SK-N-SH treated with all-trans-retinoic acid at 6 μM for 48 hours (cell line): ENCODE measurements around the gene CNNM2.

Experiments used
- ATAC-seq: fragments of 200-7000 bp; cut with Tn5 transposase; 3 replicates; pipeline ENCODE4 v1.9.1; 2020; ENCODE audit warnings: mild to moderate bottlenecking, moderate library complexity
- ARNTL ChIP-seq: fragments of 450-650 bp; formaldehyde crosslinking; IDR thresholded peaks from 2 replicates; pipeline ENCODE4 v1.5.0; 2020; ENCODE audit warnings: low read depth, mild to moderate bottlenecking, moderate library complexity, borderline replicate concordance
- BACH2 ChIP-seq: fragments of 250-450 bp; sonication (Bioruptor Pico); IDR thresholded peaks from 2 replicates; pipeline ENCODE4 v1.9.0; 2021; ENCODE audit warnings: mild to moderate bottlenecking, borderline replicate concordance
- CSDC2 ChIP-seq: fragments of 250-450 bp; sonication (Bioruptor Pico); IDR thresholded peaks from 2 replicates; pipeline ENCODE4 v1.5.0; 2020; ENCODE audit warnings: mild to moderate bottlenecking, moderate library complexity
- CSRNP3 ChIP-seq: fragments of 250-450 bp; sonication (Bioruptor Pico); IDR thresholded peaks from 2 replicates; pipeline ENCODE4 v1.5.1; 2021; ENCODE audit warnings: mild to moderate bottlenecking, moderate library complexity
- ESRRG ChIP-seq: fragments of 250-450 bp; sonication (Bioruptor Pico); IDR thresholded peaks from 2 replicates; pipeline ENCODE4 v1.6.1; 2021; ENCODE audit warnings: mild to moderate bottlenecking
- GLIS3 ChIP-seq: fragments of 250-450 bp; sonication (Bioruptor Pico); IDR thresholded peaks from 2 replicates; pipeline ENCODE4 v1.5.0; 2020; ENCODE audit warnings: mild to moderate bottlenecking, moderate library complexity
- ISL1 ChIP-seq: fragments of 250-450 bp; sonication (Bioruptor Pico); IDR thresholded peaks from 2 replicates; pipeline ENCODE4 v2.1.2; 2022; ENCODE audit warnings: mild to moderate bottlenecking, moderate library complexity
- OSR1 ChIP-seq: fragments of 250-450 bp; sonication (Bioruptor Pico); IDR thresholded peaks from 2 replicates; pipeline ENCODE4 v1.8.0; 2022; ENCODE audit warnings: moderate library complexity, mild to moderate bottlenecking, inconsistent platforms
- PATZ1 ChIP-seq: fragments of 250-450 bp; sonication (Bioruptor Pico); IDR thresholded peaks from 2 replicates; pipeline ENCODE4 v1.8.0; 2020; ENCODE audit warnings: mild to moderate bottlenecking, moderate library complexity, borderline replicate concordance
- POU6F1 ChIP-seq: fragments of 250-450 bp; sonication (Bioruptor Pico); IDR thresholded peaks from 2 replicates; pipeline ENCODE4 v1.8.0; 2021; ENCODE audit warnings: low read depth, mild to moderate bottlenecking, moderate library complexity, borderline replicate concordance
- PPARA ChIP-seq: fragments of 250-450 bp; sonication (Bioruptor Pico); IDR thresholded peaks from 2 replicates; pipeline ENCODE4 v1.5.0; 2020; ENCODE audit warnings: mild to moderate bottlenecking, borderline replicate concordance
- RARB ChIP-seq: fragments of 250-450 bp; sonication (Bioruptor Pico); IDR thresholded peaks from 2 replicates; pipeline ENCODE4 v1.8.0; 2021; ENCODE audit warnings: mild to moderate bottlenecking, moderate library complexity
- SNAI2 ChIP-seq: fragments of 250-450 bp; sonication (Bioruptor Pico); IDR thresholded peaks from 2 replicates; pipeline ENCODE4 v1.5.0; 2020; ENCODE audit warnings: mild to moderate bottlenecking, moderate library complexity
- TCF4 ChIP-seq: fragments of 250-450 bp; sonication (Bioruptor Pico); IDR thresholded peaks from 2 replicates; pipeline ENCODE4 v1.8.0; 2021; ENCODE audit warnings: mild to moderate bottlenecking, moderate library complexity, borderline replicate concordance
- TOX ChIP-seq: fragments of 250-450 bp; sonication (Bioruptor Pico); IDR thresholded peaks from 2 replicates; pipeline ENCODE4 v1.8.0; 2021; ENCODE audit warnings: mild to moderate bottlenecking, moderate library complexity, borderline replicate concordance
- ZC3H10 ChIP-seq: fragments of 250-450 bp; sonication (Bioruptor Pico); IDR thresholded peaks from 2 replicates; pipeline ENCODE4 v1.5.1; 2021; ENCODE audit warnings: mild to moderate bottlenecking, moderate library complexity
- ZFP3 ChIP-seq: fragments of 250-450 bp; sonication (Bioruptor Pico); IDR thresholded peaks from 2 replicates; pipeline ENCODE4 v1.5.0; 2020; ENCODE audit warnings: mild to moderate bottlenecking, moderate library complexity
- ZFP30 ChIP-seq: fragments of 450-650 bp; formaldehyde crosslinking; IDR thresholded peaks from 2 replicates; pipeline ENCODE4 v1.5.0; 2022; ENCODE audit warnings: mild to moderate bottlenecking, moderate library complexity
- ZNF70 ChIP-seq: fragments of 450-650 bp; formaldehyde crosslinking; IDR thresholded peaks from 2 replicates; pipeline ENCODE4 v1.5.0; 2020; ENCODE audit warnings: mild to moderate bottlenecking, moderate library complexity
- ZNF8 ChIP-seq: fragments of 450-650 bp; formaldehyde crosslinking; IDR thresholded peaks from 2 replicates; pipeline ENCODE4 v1.5.0; 2020; ENCODE audit warnings: mild to moderate bottlenecking, moderate library complexity
- TF ChIP-seq, protein P1 (sequence below): fragments of 250-450 bp; sonication (Bioruptor Pico); IDR thresholded peaks from 2 replicates; pipeline ENCODE4 v1.5.0; 2020; ENCODE audit warnings: mild to moderate bottlenecking, moderate library complexity

CNNM2 gene

GRCh38 chr10:102900006-102900405, 18.1 kb upstream of the CNNM2 start (continued):
- TF ChIP-seq ARNTL (CRISPR knock-in tag) (no peak), CSRNP3 (CRISPR knock-in tag) (no peak), ISL1 (CRISPR knock-in tag) (no peak), ZFP30 (no peak)

DNA sequence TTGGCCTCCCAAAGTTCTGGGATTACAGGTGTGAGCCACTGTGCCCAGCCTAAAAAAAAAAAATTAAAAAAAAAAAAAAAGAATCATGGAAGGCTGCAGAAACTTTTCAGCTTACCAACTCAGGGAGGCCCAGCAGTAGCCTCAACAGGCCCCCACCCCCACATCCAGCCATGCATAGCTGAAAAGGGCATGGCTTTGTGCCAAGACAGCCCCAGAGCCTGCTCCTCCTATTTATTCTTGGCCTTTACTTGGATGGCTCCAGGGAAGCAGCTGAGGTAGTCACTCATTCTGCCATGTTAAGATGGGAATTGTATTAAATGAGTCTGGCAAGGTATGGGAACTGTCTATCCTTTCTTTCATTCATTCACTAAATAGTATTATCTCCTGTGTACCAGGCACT, 13.7 kb upstream of the CNNM2 start:
- TF ChIP-seq BACH2 (CRISPR knock-in tag): no peak
- no peak for TF ChIP-seq CSRNP3 (CRISPR knock-in tag)
- TF ChIP-seq CSDC2 (CRISPR knock-in tag): no peak
- TF ChIP-seq SNAI2 (CRISPR knock-in tag): no peak
- TF ChIP-seq TOX (CRISPR knock-in tag): no peak
- no peak for TF ChIP-seq OSR1 (CRISPR knock-in tag)
- TF ChIP-seq TCF4 (CRISPR knock-in tag): no peak
- TF ChIP-seq ZFP3 (CRISPR knock-in tag): no peak
- no peak for TF ChIP-seq RARB (CRISPR knock-in tag)
- no peak for TF ChIP-seq PPARA (CRISPR knock-in tag)
- TF ChIP-seq PATZ1: no peak
- no peak for TF ChIP-seq ZNF8 (CRISPR knock-in tag)
- no peak for TF ChIP-seq ESRRG
- TF ChIP-seq ZNF70 (CRISPR knock-in tag): no peak
- TF ChIP-seq, protein P1, sequence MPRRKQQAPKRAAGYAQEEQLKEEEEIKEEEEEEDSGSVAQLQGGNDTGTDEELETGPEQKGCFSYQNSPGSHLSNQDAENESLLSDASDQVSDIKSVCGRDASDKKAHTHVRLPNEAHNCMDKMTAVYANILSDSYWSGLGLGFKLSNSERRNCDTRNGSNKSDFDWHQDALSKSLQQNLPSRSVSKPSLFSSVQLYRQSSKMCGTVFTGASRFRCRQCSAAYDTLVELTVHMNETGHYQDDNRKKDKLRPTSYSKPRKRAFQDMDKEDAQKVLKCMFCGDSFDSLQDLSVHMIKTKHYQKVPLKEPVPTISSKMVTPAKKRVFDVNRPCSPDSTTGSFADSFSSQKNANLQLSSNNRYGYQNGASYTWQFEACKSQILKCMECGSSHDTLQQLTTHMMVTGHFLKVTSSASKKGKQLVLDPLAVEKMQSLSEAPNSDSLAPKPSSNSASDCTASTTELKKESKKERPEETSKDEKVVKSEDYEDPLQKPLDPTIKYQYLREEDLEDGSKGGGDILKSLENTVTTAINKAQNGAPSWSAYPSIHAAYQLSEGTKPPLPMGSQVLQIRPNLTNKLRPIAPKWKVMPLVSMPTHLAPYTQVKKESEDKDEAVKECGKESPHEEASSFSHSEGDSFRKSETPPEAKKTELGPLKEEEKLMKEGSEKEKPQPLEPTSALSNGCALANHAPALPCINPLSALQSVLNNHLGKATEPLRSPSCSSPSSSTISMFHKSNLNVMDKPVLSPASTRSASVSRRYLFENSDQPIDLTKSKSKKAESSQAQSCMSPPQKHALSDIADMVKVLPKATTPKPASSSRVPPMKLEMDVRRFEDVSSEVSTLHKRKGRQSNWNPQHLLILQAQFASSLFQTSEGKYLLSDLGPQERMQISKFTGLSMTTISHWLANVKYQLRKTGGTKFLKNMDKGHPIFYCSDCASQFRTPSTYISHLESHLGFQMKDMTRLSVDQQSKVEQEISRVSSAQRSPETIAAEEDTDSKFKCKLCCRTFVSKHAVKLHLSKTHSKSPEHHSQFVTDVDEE: no peak
- TF ChIP-seq ZFP30: no peak
- no peak for TF ChIP-seq POU6F1
- no peak for ATAC-seq

- no peak for TF ChIP-seq GLIS3 (CRISPR knock-in tag)
- TF ChIP-seq ZFP30: no peak
- TF ChIP-seq ZC3H10 (CRISPR knock-in tag): no peak
- no peak for TF ChIP-seq CSDC2 (CRISPR knock-in tag)
- TF ChIP-seq ZFP3 (CRISPR knock-in tag): no peak
- TF ChIP-seq BACH2 (CRISPR knock-in tag): no peak
- TF ChIP-seq TOX (CRISPR knock-in tag): no peak
- no peak for ATAC-seq
These were observed 11.6 kb upstream of the CNNM2 start for GRCh38 chr10:102906507-102906906.

DNA sequence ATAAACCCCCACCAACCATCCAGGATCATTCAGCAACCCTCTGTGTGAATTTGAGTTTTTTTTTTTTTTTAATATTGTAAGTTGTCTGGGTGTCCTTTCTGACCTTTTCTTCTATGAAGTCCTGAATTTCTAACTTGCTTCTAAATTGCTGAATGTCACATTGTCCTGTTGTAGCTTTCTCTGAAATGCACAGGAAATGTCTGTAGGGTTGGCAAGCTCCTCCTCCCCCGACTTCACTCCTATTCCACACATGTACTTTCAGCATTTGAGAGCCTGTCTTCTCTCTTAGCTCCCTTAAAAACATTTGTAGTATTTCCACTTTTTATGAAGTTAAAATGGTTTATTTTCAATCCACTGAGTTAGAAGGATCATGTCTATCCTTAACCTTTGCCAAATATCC, 3.3 kb upstream of the CNNM2 start:
- ATAC-seq: no peak
- TF ChIP-seq TOX (CRISPR knock-in tag) (no peak), ESRRG (no peak), ISL1 (CRISPR knock-in tag) (no peak), ZFP3 (CRISPR knock-in tag) (no peak), ZNF8 (CRISPR knock-in tag) (no peak), ZFP30 (no peak), PATZ1 (no peak)
- TF ChIP-seq, protein P1: no peak
